ENCODE measurements around the gene ASB8.
"Not testable (repeated sequence)": the region's sequence is repeated elsewhere in the genome, so short reads cannot be mapped to it uniquely, and the experiment has no call there.

ASB8 gene

DNA sequence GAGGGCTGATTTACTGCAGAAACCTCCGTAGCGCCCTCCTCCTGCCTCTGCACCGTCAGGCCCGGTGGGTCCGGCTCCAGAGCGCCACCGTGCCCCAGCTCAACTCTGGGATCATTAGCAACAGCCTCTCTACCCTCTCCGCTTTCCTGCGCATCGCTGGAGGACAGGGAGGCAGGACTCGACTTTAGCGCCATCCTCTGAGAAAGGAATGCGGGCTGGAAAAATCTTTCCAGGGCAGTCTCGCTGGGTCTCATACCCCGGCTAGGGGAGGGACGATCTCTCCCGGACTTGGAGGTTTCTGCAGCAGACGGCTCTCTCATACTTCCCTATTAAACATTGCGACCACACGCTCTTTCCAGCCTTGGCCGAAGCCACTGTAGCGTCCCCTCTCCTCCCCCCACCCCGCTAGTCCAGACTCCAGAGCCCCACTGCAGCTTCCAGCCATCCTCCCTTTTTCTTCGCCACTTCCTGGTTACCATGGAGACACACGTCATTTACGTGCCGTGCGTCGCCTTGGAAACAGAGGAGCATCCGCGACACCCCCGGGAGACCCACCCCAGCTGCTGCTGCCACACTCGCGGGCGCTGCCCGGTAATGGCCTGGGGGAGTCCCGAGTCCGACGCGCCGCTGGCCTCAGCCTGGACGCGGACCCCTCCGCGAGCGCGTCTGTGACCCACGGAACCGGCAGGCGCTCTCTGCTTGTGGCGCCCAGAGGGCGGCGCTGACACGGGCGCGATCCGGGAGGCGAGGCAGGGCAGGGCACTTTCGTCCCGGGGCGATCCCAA, 26.0 kb upstream of the ASB8 start, which contains the start of gene CCDC184:
CCDC184 (plus strand) TSS at position 554 of the 785 bp plus-strand sequence. CDS start 479 bp downstream, outside the sequence.
- DNase-seq (ENCODE audit: low spot score) = no peak

DNA sequence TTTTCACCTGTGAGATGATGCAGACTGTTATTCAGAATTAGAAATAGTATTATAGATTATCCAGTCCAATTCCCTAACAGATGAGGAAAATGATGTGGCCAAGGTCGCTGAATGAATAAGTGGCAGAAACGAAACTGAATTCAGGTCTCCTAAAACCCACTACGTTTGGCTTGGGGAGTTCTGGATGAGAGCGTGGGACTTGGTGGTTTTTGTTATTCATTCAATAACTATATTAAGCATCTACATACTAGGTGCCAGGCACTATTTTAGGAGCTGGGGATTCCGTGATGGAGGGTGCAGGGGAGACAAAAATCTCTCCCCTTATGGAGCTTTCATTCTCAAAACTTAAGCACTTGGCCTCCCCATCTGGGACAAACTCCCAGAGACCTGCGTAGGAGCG, 25.3 kb upstream of the ASB8 start:
- DNase-seq (ENCODE audit: low spot score) = no peak

- no peak for DNase-seq (ENCODE audit: low spot score)
These were observed 23.7 kb upstream of the ASB8 start for GRCh38 chr12:48180857-48181495.

- no peak for DNase-seq (ENCODE audit: low spot score)
These were observed 23.1 kb upstream of the ASB8 start for GRCh38 chr12:48180424-48180823.

- no peak for DNase-seq (ENCODE audit: low spot score)
These were observed 22.2 kb upstream of the ASB8 start for GRCh38 chr12:48179466-48179865.

GRCh38 chr12:48177982-48178381, 20.7 kb upstream of the ASB8 start:
- DNase-seq (ENCODE audit: low spot score) = no peak

DNA sequence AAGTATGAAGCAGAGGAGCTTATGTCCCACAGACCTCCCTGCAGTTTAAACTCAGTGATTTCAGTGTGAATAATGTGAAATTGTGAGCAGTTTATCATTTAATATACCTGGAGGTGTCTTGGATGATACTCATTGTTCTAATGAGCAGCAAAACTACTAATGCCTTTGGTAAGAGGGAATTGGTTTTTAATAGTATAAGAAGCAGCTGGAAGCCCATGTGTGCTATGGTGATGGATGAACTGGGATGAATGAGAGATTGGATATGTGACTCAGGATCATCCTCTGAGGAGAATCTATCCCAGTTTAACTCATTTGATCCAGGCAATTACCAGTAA, 19.1 kb upstream of the ASB8 start:
- DNase-seq (ENCODE audit: low spot score) = no peak

- no peak for DNase-seq (ENCODE audit: low spot score)
These were observed 18.5 kb upstream of the ASB8 start for GRCh38 chr12:48175613-48176416.

DNA sequence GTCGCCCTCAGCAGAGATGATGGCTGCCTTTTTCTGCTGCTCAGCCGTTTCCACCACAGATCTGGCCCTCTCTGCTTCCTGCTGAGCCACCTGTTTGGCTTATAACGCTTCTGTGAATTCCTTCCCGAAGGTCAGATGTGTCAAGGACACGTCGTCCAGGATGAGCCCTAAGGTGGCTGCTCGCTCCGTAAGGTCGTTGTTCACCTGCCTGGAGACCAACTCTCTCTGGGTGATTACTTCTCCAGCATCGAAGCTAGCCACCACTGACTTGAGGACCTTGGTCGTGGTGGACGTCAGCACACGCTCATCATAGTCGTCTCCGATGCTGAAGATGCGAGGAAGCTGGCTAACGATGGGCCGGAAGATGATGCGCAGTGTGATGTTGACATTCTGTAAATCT, 11.7 kb upstream of the ASB8 start:
- DNase-seq (ENCODE audit: low spot score) = no peak

GRCh38 chr12:48165089-48165981, 8.0 kb upstream of the ASB8 start:
- DNase-seq (ENCODE audit: low spot score) = peak; percentile 85

- no peak for DNase-seq (ENCODE audit: low spot score)
These were observed 7.1 kb upstream of the ASB8 start for GRCh38 chr12:48164451-48164850.

DNA sequence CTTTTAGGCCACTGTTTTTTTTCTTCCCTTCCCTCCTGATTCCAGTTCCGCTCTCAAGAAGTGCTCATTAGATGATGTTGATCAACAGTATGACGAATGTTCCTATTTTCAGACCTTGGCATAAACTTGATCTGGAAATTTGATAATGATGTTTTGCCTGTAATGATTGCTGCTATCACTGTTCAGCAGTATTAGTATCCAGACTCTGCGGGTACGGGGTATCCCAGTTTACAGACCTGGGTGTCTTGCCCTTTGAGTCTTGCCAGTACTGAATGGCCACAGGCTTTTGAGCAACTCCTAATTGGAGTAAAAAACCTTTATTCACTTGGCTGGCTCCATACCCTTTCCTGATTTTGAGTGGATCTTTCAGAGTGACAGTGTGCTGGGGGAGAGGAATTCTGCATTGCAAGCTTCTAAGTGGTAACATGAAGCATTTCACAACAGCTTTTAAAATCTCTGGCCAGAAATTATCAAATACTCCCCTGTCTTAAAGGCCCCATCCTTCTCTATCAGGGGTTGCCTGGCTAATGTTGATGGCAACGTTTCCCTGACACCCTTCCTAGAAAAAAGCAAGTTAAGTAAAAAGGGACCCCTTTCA, 5.9 kb upstream of the ASB8 start:
- no peak for DNase-seq (ENCODE audit: low spot score)

DNA sequence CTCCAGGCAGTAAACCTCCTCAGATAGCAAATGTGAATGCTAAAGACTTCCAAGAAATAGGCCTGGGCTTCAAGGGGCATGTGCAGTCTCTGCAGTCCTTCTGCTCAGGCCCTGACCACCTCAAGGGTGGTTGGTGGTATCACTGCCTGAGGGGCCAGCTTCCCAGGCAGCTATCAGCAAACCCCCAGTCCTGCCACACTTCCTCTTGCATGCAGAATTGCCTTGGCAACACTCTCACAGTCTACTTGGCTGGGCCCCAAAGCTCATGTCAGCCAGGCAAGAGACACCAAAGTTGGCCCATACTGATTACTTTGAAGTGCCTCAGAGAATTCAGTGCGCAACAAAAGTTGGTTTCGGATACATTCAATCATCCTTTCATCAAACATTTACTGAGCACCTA, 3.5 kb upstream of the ASB8 start:
- peak; percentile 66 for DNase-seq (ENCODE audit: low spot score)

DNA sequence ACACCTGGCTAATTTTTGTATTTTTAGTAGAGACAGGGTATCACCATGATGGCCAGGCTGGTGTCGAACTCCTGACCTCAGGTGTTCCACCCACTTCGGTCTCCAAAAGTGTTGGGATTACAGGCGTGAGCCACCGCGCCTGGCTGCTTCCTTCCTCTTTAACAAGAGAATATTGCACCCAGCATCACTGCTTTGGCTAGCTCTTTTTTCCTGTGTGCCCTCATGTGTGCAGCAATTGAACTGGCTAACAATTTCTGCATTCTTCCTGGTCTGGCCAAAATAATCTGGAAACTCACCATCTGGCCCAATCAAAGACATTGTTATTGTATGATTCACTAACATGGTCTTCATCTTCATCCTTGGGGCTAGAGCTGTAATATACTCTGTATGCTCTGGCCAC, 2.7 kb upstream of the ASB8 start:
- DNase-seq (ENCODE audit: low spot score) = no peak

DNA sequence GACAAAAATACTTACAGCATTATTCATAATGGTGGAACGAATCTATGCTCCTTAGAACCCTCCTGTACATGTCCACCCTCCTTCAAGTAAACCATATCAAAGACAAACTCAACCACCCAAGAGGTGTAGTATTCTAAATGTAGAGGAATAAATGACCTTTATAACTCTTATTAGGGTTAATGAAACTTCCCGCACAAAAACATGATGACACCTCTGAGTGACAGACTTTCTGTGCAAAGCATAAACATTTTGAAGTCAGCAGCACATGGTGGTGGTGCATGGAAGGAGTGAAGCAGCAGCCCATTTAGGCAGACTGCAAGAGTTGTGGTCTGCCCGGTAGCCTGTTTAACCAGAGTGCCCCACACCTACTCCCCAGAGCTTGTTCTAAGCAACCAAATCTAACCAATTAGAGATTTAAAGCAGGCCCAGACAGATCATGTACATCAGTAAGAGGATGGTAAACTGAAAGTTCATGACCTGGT, 615 bp upstream of the ASB8 start:
- DNase-seq (ENCODE audit: low spot score) = no peak

DNA sequence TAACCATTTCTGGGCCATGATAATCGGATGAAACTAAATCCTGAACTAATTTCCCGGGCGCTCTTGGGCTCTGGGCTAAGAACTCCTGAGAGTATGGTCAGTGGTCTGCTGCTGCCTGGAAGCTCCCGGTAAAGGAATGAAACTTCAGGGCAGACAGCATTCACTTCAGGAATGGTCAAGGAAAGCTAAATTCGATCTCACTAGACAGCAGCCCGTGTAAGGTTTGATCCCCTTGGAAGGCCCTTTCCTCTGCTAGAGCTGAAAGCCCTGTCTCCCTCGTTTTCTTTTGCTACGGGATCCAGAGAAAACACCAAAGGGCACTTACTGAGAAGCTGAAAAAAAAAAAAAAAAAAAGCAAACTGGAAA, 680 bp downstream of the ASB8 start:
- DNase-seq (ENCODE audit: low spot score) = no peak

- DNase-seq (ENCODE audit: low spot score) = not testable (repeated sequence)
These were observed 1.5 kb downstream of the ASB8 start for GRCh38 chr12:48155786-48156185.

DNA sequence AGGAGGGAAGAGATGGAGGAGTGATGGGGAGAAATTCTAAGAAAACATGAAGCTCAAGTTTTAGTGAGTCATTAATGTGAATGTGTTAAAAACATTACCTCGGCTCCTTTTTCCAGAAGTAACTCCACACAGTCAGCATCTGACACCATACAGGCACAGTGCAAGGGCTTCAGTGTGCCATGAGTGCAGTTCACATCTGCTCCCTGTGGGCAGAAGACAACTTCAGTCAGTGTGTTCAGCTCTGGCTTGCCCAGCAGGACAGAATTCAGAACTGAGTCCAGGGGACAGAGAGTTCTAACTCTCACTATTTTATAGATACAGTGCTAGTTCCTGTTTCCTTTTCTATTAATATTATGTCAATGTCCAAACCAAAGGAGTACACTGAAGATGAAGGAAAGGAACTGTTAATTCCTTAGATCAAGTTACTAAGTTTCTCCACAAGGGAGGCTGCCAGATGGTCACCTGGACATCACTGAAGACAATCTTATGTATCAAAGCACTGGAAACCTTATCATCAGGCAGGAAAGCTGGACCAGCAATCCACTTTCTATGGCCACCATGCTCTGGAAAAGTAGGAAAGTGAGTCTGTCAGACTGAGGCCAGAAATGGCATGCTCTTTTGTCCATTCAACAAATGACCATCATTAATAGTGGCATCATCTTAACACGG, 6.1 kb downstream of the ASB8 start:
- no peak for DNase-seq (ENCODE audit: low spot score)

DNA sequence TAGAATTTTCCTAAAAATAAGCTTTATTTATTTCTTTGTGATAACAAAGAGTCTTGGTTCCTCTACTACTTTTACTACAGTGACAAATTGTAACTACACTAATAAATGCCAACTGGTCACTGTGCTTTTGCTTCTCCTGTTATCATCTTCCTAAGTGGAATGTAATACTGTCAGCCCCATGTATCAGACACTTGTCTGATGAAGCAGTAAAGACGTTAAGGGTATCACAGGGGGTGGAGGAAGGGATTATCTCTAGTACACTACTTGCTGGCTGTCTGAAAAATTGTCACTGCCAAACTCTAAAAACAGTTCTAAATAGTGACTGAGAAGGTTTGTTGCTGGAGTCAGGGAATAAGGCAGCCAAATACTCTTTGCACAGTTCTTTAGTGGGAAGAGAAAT, 11.3 kb downstream of the ASB8 start:
- peak; percentile 19 for DNase-seq (ENCODE audit: low spot score)

DNA sequence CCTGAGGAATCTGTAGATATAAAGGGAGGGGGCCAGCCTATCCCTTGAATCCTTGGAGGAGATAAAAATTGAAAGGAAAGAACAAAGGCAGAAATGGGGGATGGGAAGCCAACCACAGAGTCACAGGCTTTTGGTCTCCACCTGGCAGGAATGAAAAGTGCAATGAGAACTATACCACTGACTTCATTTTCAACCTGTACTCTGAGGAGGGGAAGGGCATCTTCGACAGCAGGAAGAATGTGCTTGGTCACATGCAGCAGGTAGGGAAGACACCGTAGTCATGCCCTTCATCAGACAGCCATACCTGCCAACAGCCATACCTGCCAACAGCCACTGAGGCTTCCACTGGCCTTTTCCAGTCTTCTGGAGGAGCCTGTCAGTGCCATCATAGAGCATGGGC, 13.4 kb downstream of the ASB8 start:
- no peak for DNase-seq (ENCODE audit: low spot score)

Measured in hematopoietic multipotent progenitor cell treated with erythropoietin and hydrocortisone succinate and interleukin-3 and kit ligand, for 17 days (in vitro differentiated cells).